ENCODE data around the gene IL6R.

The IL6R gene

GRCh38 chr1:154517661-154518060 lies 112.5 kb downstream of the IL6R start:
- DNase-seq (ENCODE audit: low read depth) = no peak
